Hepatocyte (in vitro differentiated cells): ENCODE measurements around the gene HPX.

Experiments used
- CTCF ChIP-seq: fragments of 200-600 bp; sonication (generic); IDR thresholded peaks from 2 replicates; pipeline ENCODE4 v1.5.1; 2016; ENCODE audit warnings: antibody characterized with exemption, mild to moderate bottlenecking; ENCODE audit not compliant: poor library complexity
- EZH2 ChIP-seq: fragments of 200-600 bp; sonication (generic); IDR thresholded peaks from 2 replicates; pipeline ENCODE4 v1.6.1; 2016; ENCODE audit warnings: antibody characterized with exemption, mild to moderate bottlenecking, borderline replicate concordance

- TF ChIP-seq EZH2 (no peak), CTCF (no peak)
These were observed 48.0 kb upstream of the HPX start for GRCh38 chr11:6488821-6489220.
